Esophagus muscularis mucosa (tissue), 3 donors: Measurements from ENCODE around the gene ATP7B.

Experiments
- EP300 ChIP-seq: sonication (generic); formaldehyde crosslinking; IDR thresholded peaks from one replicate; pipeline ENCODE4 v1.6.1; 2017; ENCODE audit warnings: antibody characterized with exemption
- TF ChIP-seq, protein P1 (sequence below), 3 experiments: fragments of 200-600 bp in 2 of 3; fragments of 450-650 bp in 1 of 3; sonication (generic) in 2 of 3; IDR thresholded peaks; one replicate each; pipeline ENCODE4 v1.5.1; 2017 to 2019; ENCODE audit warnings: antibody characterized with exemption in 3 of 3, mild to moderate bottlenecking in 2 of 3, moderate library complexity in 1 of 3

DNA sequence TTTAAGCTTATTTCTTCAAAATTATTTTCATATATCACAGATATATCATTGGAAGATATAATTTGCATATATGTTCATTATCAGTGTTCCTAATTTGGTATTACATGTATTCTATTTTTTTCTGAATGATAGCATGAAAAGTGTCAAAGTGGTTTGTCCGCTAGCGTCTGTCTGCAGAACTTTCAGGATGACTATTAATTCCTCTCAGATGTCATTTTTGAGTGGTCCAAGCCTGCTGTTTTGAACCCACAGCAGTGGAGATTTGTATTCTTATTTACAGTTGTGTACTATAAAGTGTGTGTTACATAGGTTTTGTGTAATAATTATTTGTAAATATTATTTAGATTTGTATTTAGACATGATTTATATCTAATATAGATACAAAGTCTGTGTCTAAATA is 21.8 kb upstream of the ATP7B start:
- TF ChIP-seq, protein P1, sequence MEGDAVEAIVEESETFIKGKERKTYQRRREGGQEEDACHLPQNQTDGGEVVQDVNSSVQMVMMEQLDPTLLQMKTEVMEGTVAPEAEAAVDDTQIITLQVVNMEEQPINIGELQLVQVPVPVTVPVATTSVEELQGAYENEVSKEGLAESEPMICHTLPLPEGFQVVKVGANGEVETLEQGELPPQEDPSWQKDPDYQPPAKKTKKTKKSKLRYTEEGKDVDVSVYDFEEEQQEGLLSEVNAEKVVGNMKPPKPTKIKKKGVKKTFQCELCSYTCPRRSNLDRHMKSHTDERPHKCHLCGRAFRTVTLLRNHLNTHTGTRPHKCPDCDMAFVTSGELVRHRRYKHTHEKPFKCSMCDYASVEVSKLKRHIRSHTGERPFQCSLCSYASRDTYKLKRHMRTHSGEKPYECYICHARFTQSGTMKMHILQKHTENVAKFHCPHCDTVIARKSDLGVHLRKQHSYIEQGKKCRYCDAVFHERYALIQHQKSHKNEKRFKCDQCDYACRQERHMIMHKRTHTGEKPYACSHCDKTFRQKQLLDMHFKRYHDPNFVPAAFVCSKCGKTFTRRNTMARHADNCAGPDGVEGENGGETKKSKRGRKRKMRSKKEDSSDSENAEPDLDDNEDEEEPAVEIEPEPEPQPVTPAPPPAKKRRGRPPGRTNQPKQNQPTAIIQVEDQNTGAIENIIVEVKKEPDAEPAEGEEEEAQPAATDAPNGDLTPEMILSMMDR (IDR thresholded peaks at IDR 0.05) = no peak
- TF ChIP-seq EP300 = no peak
